GM21723 (cell line): ENCODE data around the gene EDEM2.
A peak's percentile ranks its signal among the peaks of the same experiment; 100 is the strongest.
"Not testable (repeated sequence)": the region's sequence is repeated elsewhere in the genome, so short reads cannot be mapped to it uniquely, and the experiment has no call there.

ENCODE experiments used
- ATAC-seq: cut with Tn5 transposase; IDR thresholded peaks from one replicate; pipeline ENCODE4 v1.9.1; 2021; ENCODE audit warnings: mild to moderate bottlenecking, moderate library complexity; ENCODE audit not compliant: unreplicated experiment

Gene EDEM2

GRCh38 chr20:35146920-35147574 lies at the start of gene EDEM2:
Gene EDEM2 (minus strand): TSS chr20:35147336. CDS start chr20:35147258, 78 bp downstream.
- peak; percentile 74 for ATAC-seq

DNA sequence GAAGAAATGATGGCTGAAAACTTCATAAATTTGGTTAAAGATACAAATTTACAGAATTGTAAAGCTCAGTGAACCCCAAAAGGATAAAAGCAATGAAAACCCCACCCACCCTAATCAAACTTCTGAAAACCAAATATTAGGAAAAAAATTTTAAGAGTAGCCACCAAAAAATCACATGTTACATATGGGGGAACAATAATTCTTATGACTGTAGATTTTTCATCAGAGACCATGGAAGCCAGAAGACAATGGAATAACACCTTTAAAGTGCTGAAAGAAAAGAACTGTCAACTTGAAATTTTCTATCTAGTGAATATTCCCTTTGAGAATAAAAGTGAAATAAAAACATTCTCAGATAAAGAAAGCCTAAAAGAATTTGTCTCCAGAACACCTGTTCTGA lies 49.2 kb upstream of the EDEM2 start:
- no peak for ATAC-seq

DNA sequence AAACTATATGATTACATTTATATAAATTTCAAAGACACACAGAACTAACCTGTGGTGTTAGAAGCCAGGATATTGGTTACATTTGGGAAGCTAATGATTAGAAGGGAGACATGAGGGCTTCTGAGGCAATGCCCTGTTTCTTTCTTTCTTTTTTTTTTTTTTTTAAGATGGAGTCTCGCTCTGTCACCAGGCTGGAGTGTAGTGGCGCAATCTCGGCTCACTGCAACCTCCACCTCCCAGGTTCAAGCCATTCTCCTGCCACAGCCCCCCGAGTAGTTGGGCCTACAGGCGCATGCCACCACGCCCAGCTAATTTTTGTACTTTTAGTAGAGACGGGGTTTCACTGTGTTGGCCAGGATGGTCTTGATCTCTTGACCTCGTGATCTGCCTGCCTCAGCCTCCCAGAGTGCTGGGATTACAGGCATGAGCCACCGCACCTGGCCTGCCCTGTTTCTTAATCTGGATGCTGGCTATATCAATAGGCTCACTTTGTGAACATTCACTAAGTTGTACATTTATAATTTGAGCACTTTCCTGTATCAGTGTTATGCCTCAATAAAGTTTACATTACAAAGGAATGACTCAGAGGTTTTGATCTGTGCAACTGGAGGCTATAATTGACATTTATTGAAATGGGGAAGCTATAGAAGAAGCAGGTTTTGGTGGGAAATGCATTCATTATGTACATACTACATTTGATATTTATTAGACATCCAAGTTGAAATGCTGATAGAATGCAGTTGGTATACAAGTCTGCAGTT lies 46.1 kb upstream of the EDEM2 start:
- ATAC-seq: not testable (repeated sequence)

DNA sequence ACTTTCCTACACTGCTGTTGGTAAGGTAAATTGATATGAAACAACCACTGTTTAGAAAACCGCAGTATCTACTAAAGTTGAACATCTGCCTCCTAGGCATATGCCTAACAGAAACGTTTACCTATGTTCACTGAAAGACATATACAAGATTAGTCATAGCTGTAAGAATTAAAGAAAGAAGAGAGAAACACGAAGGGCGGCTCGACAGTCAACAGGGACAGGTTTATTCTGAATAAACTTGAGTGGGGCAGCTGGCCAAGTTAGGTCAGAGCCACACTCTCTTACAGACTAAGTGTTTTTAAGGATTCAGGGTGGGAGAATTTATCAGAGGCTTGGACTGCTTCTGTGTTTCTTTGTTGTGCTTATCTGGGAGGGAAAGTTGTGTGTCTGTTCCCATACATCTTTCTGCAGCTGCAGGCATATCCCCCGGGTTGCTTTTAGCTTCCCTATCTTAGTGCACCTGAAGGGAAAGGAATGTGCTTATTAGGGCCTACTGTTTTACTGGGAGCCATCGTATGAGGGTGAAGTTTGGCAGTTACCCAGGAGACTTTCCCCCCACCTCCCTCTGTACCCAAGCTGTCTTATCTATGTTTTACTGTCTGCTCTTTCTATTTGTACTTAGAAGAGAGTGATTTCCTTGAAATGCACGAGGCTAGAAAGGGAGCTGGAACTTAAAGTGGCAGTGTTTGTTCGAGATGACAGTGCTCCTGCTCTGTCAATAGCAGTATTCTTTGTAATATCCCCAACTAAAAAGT lies 45.2 kb upstream of the EDEM2 start:
- no peak for ATAC-seq

DNA sequence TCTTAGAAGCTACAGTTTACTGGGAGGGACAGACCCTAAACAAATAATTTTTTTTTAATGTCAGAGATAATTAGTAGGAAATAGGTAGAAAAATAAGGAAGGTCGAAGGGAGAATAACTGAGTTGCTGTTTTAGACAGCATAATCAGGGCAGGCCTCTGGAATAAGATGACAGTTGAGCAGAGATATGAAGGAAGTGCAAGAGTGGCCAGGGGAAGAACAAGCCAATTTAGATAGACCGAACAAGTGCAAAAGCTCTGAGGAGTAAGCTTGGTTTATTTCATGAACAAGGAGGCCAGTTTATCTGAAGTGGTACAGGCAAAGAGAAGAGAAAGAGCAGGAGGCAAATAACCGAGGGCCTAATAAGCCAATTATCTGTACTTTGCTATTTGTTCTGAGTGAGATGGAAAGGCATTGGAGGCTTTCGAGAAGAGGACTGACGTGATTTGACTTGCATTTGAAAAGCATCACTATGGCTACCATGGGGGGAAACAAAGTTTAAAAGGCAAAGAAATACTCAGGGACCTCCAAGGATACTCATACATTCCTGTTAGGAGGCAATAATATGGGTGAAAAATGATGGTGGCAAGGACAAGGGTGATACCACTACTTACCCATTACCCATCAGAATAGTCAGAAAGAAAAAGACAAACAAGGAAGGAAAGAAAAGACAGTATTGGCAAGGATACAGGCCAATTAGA lies 44.4 kb upstream of the EDEM2 start:
- no peak for ATAC-seq

GRCh38 chr20:35190556-35190955 lies 43.4 kb upstream of the EDEM2 start:
- ATAC-seq: no peak

DNA sequence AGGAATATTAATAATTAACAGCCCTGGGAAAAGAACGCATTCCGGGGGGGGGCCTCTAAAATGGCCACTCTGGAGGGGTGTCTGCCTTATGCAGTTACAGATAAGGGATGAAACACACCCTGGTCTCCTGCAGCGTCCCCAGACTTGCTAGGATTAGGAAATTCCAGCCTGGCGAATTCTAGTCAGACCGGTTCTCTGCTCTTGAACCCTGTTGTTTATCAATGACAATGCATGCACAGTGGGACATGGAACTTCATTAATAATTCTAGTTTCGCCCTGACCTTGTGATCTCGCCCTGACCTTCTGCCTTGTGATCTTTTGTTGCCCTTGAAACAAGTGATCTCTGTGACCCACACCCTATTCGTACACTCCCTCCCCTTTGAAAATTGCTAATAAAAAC lies 42.1 kb upstream of the EDEM2 start:
- not testable (repeated sequence) for ATAC-seq

DNA sequence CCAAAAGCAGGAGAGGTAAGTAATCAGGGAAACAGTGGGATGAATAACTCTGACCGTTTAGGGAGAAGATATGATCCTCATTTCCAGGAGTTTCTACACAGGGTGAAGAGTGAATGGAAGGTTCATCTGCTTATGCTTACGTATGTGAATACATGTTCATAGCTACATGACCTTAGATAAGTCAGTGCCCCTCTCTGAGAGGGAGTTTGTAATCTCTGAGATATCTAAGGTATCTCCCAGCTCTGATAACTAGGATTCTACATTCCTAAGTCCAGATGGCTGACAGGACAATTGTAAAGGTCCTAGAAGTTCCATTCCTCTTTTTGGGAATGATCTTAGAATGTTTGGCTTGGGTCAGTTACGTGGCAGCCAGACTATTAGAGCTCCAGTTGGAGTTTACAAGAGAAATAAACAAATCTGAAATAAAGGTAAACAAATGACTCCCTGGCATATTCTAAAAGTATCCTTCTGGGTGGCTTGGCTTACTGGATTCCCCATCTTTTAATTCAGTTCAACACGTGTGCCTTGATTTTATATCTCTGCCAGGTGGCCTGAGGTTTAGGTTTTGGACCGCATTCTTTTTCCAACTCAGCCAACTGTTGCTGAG lies 40.6 kb upstream of the EDEM2 start:
- ATAC-seq: no peak

DNA sequence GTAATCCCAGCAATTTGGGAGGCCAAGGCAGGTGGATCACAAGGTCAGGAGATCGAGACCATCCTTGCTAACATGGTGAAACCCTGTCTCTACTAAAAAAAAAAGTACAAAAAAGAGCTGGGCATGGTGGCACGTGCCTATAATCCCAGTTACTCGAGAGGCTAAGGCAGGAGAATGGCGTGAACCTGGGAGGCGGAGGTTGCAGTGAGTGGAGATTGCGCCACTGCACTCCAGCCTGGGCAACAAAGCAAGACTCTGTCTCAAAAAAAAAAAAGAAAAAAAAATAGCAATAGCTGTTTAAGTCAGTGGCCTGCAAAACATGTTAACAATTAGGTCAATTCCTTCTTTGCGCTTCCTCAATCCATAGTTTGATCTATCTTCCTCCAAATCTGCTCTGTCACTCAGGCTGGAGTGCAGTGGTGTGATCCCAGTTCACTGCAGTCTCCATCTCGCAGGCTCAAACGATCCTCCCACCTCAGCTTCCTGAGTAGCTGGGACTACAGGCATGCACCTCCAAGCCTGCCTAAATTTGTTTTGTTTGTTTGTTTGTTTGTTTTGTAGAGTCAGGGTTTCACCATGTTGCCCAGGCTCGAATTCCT lies 39.7 kb upstream of the EDEM2 start:
- not testable (repeated sequence) for ATAC-seq

GRCh38 chr20:35181731-35182130 lies 34.6 kb upstream of the EDEM2 start:
- ATAC-seq: no peak

DNA sequence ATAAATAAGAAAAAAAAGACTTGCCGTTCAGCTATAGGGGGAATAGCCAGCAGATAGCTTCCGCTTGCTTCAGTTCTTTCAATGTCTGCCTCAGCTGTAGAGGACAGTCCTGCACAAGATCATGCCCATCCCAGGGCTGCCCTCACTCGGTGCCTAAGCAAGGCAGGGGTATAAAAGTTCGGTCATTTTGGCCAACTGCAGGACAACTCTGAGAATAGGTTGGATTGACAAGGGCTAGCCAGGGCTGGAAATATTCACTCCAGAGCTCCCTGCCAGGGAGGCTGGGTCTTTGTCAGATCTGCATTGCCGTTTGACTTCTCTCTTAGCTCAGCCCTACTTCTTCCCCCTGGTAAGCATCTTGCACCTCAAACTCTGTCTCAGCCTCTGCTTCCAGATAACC lies 33.1 kb upstream of the EDEM2 start:
- no peak for ATAC-seq

GRCh38 chr20:35179292-35180212 lies 32.4 kb upstream of the EDEM2 start:
- ATAC-seq: no peak

GRCh38 chr20:35176132-35176531 lies 29.0 kb upstream of the EDEM2 start:
- ATAC-seq: no peak

DNA sequence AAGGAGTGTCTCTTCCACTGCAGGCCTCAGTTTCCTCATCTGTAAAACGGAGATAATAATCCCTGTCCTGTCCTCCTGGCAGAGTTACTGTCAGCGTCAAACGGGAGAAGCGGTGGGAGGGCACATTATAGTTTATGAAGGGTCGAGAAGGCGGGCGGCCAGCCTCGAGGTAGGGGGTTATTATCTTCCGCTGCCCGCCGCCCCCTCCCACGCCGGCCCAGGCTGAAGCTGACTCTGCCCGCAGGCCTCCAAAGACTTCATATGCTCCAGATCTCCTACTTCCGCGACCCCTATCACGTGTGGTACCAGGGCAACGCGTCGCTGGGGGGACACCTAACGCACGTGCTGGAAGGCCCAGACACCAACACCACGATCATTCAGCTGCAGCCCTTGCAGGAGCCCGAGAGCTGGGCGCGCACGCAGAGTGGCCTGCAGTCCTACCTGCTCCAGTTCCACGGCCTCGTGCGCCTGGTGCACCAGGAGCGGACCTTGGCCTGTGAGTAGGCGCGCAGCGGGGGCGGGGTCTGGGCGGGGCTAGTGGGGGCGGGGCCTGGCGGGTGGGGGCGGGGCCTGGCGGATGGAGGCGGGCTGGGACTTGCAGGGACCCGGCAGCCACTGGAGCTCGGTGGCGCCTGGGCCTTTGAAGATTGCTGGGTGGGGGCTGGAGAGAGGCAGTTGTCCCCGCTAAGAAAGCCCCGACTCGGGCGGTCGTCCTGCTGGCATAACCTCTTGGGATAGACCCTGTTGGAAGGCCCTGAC lies 27.5 kb upstream of the EDEM2 start:
- no peak for ATAC-seq

- ATAC-seq: no peak
These were observed 26.5 kb upstream of the EDEM2 start for GRCh38 chr20:35173576-35174192.

DNA sequence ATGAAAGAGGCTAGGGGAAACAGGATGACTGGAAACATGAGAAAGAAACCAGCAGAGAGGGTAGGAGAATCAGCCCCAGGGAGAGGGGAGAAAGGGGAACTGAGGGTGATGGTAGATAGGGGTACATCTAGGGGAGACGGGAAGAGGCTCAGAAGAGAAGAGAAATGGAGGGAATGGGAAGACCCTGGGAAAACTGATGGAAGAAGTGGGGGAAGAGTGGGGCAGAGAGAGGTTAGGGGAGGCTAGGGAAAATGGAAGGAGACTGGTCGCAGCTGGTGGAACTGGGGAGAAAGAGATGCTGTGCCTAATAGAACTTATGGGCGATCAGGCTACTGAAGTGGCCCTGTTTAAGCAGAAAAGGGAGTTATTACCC lies 25.3 kb upstream of the EDEM2 start:
- ATAC-seq: no peak

DNA sequence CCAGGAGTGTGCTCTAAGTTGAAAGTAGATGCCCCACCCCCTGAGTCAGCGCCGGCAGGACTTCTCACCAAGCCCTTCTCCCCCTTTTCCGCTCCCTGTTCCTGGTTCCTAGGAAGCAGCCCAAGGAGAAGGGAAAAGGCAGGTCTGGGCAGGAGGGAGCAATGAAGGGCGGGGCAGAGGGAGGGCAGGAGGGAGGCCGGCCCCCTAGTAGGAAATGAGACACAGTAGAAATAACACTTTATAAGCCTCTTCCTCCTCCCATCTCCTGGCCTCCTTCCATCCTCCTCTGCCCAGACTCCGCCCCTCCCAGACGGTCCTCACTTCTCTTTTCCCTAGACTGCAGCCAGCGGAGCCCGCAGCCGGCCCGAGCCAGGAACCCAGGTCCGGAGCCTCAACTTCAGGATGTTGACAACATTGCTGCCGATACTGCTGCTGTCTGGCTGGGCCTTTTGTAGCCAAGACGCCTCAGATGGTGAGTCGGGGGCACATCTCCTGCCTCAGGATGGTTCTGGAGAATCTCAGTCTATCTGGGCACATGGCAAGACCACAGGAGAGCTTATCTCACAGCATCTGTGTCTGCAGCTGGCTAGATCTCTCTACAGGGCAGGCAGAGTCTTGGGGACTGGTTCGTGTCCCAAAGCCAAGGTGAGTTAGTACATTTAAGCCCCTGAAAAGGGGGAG lies 24.8 kb upstream of the EDEM2 start, which contains the start of gene PROCR:
Gene PROCR, plus strand, starts transcription at position 320 of the 681 bp plus-strand sequence. Its CDS starts 83 bp downstream, at position 403.
- ATAC-seq: no peak

DNA sequence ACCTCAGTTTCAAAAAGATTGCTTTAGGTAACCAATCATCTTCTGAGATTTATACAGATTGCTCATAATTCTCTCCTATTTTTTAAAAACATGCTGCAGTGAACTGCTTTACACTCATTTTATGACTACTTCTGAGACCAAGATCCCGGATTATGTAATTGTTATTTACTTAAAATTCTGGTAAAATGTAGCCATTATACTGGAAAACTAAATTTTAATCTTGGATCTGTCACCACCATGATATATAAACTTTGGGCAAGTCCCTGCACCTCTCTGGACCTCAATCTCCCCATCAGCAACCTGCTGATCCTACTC lies 24.3 kb upstream of the EDEM2 start:
- ATAC-seq: no peak
